Cortex of kidney (tissue), 1 donor: Measurements from ENCODE around the gene GPC6.

Source experiments
- DNase-seq: peaks from one replicate; lab custom pipeline; 2025; lab: John Stamatoyannopoulos, UW

GPC6 gene

DNA sequence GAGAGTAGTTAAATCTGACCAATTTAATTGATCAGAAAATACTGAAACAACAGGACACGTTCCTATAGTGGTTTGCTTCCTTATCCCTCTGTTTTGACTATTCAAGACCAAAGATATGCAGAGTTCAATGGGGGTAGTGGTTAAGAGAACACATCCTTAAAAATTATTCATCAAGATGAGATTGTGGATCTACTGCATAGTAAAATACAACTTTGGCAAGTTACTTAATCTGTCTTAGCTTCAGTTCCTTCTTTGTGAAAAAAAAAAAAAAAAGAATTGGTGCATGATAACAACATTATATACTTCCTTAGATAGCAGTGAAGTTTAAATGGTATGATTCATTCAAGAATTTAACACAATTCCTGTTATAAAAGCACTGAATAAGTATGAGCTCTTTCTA lies 700.8 kb downstream of the GPC6 start:
- DNase-seq = no peak

DNA sequence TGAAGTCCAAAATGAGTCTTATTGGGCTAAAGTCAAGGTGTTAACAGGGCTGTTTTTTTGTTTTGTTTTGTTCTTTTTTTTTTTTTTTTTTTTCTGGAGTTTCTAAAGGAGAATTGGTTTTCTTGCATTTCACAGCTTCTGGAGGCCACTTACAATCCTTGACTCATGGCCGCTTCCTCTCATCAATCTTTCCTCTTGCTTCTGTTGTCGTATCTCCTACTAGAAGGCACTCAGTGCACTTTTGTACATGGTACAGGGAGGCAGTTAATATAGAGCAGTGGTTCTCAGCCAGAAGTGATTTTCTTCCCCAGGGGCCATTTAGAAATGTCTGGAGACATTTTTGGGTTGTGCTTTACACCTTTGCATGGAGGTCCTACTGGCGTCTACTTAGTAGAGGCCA lies 706.3 kb downstream of the GPC6 start:
- DNase-seq = no peak

DNA sequence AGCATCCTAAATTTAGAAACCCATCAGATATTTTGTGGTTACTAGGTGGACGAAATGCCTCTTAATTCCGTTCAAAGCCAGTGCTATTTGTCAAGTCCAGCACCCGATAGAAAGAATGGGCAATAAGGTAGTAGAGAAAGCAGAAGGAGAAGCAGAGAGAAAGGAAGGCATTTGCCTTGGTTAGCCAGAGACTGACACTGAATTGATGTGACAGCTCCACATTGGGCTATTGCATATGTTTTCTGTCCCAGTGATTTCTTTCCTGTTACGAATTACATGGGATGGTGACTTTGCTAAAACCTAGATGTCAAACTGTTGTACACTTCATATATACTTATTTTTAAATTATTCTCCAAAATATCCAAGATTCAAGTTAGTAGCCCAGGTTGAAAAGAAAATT lies 710.3 kb downstream of the GPC6 start:
- no peak for DNase-seq

DNA sequence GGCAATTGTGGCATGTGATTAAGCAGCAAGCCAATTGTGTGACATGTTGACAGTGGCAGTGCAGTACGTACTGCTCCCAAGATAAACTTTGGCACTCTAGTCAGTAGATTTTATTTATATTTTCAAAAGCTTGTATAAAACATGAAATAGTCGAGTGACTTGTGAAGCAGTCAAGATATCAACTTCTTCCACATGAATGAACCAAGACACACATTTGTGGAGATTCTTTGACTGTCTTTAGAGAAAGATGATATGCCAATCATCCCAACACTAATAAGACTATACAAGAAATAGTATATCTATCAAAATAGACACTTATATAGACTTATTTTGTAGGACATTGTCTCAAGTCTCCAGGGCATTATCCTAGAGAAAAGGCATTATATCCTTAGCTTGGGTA lies 714.8 kb downstream of the GPC6 start:
- DNase-seq = no peak

DNA sequence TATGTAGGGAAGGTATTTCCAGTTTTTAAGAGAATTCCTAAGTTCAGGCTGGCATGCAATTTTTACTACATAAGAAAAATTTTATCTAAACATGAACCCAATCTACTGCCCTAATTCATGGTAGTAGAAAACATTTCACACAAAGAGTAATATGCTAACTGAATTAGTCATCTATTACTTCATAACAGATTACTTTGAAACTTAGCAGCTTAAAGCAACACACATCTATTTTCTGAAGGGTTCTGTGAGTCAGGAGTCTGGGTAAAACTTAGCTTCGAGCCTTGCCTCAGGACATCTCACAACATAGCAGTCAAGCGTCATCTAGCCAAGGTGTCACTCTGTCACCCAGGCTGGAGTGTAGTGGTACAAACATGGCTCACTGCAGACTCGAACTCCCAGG lies 715.4 kb downstream of the GPC6 start:
- DNase-seq = no peak

DNA sequence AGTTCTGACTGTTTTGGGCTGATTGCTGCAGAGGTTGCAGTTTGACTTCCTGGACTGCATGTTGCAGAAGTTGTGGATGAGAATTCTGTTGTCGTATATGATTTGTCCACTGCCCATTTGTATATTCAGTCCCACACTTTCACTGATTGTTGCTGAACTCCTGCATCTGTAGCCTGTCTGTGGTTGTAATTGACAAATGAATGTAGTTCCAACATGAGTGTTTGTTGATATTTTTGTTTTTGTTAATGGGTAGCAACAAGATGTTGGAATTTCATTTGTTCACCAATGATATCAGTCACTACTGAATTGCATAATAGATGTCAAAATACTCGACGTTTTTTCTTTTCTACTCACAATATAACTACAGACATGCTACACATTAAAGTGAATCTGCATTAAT lies 719.0 kb downstream of the GPC6 start:
- DNase-seq = no peak

DNA sequence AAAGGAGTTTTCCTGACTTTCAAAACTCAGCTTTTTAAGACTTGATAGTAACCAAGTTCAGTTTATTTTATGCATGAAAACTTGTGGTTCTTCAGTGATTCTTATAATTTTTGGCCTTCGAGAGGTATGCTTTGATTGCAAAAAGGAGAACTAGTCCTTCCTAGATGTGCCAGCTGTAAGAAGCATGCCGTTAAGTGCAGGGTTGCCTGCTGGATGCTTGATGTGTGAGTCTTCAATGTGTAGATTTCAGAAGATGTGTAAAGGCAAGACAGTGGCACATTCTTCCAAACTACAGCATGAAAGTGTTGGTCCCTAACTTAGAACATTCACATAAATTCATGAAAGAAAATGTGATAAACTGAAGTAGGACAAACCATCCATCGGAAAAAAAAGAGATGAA lies 720.4 kb downstream of the GPC6 start:
- DNase-seq = no peak

DNA sequence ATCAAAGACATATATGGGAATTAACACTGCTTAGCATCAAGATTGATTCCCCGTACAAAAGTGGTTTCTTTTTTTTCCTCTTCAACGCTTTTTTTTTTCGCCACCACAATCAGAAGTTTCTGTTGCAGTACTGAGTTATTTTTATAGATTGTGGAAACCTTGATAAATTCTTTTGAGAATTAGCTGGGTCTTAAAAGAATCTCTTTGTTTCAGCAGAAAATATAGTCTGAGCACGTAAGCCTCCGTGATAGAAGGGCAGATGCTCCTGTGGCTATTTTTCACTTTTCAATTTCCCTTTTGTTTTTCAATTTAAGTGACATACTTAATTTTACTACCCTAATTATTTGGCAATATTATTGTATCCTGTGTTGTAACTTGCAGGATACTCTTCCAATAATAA lies 721.0 kb downstream of the GPC6 start:
- DNase-seq = no peak

DNA sequence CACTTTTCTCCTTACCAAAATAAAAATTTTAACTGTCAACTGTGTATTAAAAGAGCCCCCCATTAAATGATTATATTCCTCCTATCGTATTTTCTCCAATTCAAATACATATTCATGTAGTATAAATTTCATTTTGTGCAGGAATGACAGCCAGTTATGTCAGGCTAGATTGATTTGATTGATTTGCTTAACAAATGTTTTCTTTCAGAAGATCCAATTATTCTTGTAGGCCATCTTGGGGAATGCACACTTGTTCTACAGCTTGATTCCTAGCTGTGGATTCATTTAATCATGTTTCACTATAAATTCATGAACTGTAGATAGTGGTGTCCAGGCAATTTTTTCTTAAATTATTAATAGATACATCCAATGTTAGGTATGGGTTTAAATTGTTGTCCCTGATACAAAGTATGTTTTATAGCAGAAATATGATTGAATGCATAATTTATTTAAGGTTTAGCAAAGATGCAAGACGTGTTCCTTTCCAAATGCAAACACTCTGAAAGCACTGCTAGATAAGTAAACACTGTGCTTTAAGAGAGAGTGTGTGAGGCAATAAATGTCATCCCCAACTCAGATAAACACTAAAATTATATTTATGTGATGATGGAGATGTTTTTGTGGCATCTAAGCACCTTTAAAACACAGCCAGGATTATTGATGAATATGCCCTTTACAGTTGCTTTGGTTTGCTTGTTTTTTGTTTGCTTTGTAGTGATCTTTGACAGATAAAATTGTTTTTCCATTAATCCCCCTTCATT lies 721.7 kb downstream of the GPC6 start:
- no peak for DNase-seq

DNA sequence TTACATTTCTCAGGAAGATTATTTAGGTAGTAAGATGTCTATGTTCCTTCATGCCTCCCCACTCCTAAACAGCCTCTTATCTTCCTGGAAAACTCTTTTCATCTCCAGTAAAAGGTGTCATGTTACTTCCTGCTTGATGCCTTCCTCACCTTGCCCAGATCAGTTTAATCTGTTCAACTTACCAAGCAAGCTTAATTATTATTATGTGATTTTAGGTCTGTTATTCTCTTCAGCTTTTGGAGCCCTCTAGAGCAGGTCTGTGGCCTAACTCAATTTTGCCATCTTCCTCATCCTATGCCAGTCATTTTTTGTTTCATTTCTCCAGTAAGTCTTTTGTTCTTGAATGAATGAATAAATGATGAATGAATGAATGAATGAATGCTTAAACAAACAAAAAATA lies 724.5 kb downstream of the GPC6 start:
- DNase-seq = no peak

DNA sequence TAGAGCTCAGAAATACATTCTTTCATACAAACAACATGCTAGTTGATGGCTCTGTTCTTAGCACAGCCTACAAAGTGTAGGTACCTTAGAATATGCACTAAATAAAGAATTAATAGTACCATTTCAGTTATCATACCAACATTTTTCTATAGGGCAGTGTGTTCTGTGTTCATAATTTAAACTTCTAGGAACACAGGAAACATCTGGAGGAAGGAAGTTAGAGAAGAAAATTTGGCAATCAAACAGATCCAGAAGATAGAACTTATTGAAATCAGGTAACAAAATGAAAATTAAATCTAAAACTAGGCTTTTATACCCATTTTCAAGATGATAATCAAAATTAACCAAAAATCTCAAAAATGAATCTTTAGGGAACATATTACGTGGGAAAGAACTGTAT lies 725.3 kb downstream of the GPC6 start:
- DNase-seq = no peak

DNA sequence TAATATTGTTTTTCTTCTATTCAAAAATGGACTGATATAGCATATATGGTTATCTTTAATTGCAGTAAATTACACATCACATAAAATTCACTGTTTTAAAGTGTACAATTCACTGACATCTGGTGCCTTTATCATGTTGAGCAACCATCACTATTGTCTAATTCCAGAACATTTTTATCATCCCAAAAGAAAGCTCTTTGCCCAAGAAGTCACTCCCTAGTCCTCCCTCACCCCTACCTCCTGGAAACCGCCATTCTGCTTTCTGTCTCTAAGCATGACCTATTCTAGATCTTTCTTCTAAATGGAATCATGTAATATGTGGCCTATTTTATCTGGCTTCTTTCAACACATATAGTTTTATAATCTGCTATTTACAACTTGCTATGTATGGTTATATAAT lies 727.2 kb downstream of the GPC6 start:
- DNase-seq = no peak

DNA sequence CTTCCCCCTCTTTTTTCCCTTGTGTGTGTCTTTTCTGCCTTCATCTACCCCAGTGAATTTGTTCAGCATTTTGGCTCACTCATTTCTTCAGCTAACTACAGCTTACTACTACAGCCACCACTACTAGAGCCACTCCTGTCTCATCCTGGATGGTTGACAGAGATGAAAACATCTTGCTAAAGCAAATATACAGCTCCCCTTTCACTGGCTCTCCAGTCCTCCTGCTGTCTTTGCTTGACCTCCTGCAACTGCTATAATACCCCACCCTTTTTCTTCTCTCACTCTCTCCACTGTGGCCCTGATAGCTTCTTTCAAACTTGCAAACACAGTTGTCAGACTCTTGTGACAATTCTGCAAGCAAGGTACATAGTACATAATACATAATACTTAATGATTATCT lies 729.3 kb downstream of the GPC6 start:
- DNase-seq = no peak

DNA sequence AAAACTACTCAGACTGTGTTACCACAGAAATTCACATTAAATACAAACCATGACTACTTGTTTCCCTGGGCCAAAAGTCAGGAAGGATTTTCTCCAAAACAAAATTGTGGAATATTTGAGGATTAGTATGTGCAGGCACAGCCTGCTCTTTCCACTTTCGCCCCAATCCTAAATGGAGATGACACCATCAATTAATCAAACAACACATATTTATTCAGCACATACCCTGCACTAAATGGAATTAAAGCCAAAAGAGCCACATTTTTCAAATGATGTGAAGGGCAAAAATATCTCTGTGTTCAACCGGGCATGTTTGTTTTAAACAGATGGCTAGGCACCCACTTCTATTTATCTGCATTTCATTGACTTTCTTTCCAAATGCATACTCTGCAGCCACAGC lies 729.8 kb downstream of the GPC6 start:
- DNase-seq = no peak

DNA sequence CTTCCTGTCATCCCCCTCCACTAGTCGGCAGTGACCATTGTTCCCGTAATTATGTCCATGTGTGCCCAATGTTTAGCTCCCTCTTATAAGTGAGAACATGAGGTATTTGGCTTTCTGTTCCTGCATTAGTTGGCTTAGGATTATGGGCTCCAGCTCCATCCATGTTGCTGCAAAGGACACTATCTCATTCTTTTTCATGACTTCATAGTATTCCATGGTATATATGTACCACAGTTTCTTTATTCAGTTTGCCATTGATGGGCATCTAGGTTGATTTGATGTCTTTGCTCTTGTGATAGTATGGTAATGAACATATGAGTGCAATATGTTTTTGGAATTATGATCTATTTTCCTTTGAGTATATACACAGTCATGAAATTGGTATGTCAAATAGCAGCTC lies 730.8 kb downstream of the GPC6 start:
- no peak for DNase-seq

DNA sequence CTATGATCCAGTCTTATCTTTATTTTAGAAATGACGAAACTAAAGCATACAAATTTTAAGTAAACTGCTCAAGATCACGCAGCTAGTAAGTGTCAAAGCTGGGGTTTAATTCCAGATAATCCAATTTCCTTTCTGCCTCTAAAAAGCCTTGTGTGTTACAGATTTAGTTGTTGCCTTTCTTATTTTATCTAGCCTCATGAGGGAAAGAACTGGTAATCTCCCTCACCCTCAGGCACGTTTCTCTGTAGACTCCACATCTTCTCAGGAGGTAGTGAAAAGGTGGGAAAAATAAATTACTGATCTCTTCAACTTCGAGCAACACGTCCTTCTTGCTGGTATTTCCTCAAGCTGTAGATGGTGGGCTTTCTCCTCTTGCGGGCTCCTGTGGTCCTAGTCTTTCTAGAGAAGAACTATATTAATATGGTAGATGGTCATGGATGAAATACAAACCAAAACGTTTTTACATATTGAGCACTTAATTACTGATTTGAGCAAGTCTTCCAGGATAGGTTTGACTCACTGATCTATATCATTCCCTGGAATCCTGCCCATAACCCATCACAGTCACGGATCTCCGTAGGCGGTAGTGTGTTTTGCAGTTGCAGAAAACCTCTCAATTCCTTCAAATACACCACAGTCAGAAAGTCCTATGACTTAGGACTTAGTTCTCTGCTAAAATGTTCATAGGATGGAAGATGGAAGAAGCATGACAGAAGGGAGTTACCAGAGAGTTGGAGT lies 733.4 kb downstream of the GPC6 start:
- no peak for DNase-seq

DNA sequence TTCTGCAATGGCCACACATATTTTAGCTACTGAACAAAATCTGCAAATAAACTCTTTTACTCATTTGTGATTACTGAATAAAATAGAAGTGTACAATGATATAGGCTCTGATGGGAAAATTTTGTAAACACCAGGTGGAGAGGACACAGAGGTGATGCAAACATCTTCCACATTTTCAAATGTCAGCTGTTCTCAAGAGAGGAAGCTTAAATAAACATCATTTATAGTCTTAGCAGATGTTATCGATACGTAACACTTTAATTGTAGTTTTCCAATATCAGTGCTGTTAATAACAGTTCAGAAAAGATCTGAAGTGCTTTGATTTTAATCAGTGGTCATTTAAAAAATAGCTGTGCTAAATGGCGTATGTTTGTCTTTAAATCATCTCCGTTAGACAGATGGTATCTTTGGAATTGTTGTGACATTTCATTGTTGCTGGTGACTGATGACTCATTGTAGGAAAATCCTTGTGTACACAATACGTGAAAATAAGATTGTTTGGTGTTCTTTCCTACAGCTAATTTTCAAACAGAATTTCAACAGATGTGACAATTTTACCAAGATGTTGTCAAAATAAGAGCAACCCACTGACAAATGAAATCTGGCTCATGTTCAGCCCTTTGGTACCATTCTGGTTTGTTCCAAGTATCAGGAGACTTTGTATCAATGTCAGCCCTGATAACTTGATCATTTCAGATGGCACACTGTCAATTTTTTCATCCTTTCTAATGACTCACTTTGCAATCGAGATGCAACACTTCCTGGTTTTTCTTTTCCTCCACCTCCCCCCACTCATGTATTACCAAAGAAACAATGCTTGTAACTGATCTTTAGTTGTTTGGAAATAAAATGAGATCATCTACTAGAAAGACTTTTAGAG lies 736.9 kb downstream of the GPC6 start:
- DNase-seq = no peak

DNA sequence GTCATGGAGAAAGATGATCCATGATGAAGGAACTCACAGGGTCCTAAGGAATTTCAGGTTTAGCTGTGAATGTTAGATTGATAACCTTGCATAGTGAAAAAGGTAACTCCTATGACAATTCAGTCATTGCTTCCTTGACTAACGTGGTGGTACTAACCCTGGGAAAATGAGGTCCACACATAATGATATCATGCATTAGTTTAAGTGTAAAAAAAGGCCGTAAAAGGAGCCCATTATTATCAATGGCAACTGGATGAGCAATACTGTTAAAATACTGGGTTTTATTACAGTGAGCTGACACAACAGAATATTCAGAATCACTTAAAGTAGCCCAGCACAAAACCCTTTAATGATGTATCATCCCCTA lies 737.5 kb downstream of the GPC6 start:
- DNase-seq = no peak

DNA sequence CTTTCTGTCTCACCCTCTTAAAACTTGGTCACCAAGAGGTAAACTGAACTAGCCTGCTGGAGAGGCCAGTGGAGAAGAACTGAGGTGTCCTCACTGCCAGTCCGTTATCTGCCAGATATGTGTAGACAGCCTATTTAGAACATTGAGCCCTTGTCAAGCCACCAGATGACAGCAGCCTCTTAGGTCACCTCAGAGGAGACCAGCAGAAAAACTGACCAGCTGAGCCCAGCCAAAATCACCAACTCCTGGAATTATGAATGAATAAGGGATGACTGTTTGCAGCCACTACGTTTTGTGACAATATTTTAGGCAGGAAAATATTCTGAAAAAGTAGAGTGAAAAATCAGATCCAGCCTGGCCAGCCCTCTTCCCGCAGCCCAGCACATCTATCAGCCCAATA lies 739.0 kb downstream of the GPC6 start:
- no peak for DNase-seq

DNA sequence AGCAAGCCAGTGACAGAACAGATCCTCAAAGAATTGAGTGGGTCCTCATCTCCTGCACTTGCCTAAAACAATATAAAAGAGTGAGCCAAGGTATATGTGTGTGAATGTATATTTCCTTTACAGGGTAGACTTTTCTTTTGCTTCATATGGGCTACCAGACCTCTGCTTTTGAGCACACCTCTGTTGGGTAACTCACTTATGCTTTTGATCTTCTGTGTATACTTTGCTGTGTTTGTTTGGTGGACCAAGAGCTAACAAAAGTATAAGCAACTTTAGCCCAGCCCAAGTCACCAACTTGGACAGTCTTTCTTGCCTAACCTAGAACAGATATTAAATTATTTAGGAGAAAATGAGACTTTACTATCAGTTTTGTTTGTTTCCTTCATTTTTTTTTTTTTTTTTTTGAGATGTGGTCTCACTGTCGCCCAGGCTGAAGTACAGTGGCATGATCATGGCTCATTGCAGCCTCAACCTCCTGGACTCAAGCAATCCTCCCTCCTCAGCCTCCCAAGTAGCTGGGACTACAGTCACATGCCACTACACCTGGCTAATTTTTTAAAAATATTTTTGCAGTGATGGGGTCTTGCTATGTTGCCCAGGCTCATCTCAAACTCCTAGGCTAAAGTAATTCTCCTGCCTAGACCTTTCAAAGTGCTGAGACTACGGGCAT lies 739.8 kb downstream of the GPC6 start:
- DNase-seq = no peak

DNA sequence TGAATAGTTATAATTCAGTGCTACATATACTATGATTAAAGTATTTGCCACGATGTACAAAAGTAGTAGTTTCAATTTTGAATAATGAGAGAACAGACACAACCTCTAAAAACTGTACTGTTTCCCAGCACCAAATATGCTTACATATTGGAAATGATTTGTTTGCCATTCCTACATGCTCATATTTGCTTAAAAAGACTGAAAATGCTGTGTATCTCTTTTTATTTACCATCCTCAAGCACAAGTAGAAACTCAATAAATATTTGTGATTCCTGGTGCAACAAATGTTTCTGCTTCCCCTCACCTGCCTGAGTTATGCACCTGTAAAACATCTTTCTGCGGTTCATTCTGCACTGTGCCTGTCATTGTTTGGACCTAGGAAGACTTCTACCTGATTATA lies 740.7 kb downstream of the GPC6 start:
- DNase-seq = no peak

DNA sequence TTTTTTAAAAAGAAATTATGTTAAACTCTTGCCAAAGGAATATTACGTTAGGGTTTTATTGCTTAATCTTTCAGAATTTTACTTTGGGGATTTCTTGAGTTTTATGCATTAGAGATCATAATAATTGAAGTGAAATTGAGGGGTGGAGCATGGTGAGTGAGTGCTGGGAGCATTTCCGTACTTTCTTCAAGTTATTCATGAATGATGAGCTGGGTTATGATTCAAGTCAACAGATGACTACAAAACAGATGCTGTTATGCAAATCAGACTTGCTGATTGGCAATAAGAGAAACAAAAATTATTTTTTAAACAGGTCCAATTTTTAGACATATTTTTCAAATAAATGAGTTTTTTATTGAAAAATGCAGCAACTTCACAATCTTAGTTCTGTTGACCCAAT lies 748.6 kb downstream of the GPC6 start:
- DNase-seq = no peak
